HG02610 (cell line): ENCODE results near the gene NPAS4.
A peak's percentile ranks its signal among the peaks of the same experiment; 100 is the strongest.
"Not testable (repeated sequence)": the region's sequence is repeated elsewhere in the genome, so short reads cannot be mapped to it uniquely, and the experiment has no call there.

Experiments used
- ATAC-seq: cut with Tn5 transposase; IDR thresholded peaks from one replicate; pipeline ENCODE4 v1.9.1; 2021; ENCODE audit warnings: mild to moderate bottlenecking, moderate library complexity; ENCODE audit not compliant: unreplicated experiment

Gene NPAS4

DNA sequence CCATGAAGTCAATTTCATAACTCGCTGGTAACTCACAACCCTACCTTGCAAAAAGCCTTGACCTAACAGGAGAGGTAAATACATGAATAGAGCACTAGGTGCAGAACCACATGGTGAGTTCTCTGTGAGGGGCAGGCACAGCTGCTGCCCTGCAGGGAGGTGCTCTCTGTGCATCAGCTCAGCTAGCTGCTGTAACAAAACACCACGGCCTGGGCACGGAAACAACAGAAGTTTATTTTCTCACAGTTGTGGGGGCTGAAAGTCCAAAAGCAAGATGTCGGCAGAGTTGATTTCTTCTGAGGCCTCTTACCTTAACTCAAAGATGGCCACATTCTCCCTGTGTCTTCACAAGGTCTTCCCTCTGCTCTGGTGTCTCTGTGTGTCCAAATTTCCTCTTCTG, 30.8 kb downstream of the NPAS4 start:
- no peak for ATAC-seq

DNA sequence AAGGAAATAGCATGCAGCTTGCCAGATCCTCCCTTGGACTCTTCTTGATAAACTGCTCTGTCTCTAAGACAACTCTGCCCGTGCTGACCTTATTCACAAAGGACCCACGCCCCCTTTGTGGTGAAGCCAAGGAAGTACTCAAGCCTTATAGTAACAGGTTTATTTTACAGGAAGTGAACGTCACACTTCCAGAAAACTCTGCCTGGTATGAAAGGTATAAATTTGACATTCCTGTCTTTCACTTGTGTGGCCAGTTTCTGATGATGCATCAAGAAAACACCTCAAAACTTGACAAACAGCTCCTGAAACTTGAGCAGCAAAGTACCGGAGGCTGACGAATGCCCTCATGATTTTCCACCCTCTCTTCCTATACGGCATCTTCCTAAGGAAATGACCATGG, 33.4 kb downstream of the NPAS4 start:
- ATAC-seq: no peak

GRCh38 chr11:66454828-66455227, 34.0 kb downstream of the NPAS4 start:
- no peak for ATAC-seq

DNA sequence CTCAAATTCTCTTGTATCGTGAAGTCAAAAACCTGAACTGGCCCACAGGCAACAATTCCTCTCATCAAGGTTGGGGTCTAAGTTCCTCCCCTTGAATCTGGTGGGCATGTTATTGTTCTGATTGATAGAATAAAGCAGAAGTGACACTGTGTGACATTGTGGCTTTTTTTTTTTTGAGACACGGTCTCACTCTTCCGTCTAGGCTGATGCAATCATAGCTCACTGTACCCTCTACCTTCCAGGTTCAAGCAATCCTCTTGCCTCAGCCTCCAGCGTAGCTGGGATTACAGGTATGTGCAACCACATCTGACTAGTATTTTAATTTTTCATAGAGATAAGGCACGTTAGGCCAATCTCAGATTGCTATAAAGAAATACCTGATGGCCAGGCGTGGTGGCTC, 37.0 kb downstream of the NPAS4 start:
- no peak for ATAC-seq

- ATAC-seq: no peak
Measured at GRCh38 chr11:66459138-66459778, 38.4 kb downstream of the NPAS4 start.

DNA sequence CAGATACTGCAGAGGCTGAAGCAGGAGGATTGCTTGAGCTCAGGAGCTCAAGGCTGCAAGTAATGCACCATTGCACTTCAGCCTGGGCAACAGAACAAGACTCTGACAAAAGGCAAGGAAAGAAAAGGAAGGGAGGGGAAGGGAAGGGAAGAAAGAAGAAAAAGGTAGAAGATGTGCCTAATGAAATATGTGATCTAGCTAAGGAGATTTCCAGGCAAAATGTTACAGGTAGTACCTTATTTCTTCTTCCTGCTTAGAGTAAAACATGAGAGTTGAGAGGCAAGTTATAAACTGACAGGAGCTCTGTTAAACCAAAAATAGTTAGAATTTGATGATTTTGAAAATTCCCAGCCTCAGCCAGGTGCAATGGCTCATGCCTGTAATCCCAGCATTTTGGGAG, 41.2 kb downstream of the NPAS4 start:
- ATAC-seq: no peak

DNA sequence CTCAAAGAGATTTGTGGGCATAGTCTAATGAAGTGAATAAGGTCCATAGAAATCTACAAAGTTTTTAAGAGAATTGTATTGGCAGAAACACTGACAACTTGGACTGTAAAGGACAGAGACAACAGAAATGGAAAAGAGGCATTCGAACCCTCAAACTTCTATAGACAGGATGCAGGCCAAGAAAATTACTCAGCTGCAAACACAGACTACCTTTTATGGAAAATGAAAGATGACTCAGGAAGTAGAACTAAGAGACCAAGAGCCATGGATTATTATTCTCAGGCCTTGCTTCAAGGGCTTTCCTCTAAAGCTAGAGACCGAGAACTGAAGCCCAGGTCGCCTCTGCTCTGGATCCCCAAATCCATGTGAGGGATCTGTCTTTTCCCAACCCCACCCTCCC, 42.1 kb downstream of the NPAS4 start:
- ATAC-seq: no peak

DNA sequence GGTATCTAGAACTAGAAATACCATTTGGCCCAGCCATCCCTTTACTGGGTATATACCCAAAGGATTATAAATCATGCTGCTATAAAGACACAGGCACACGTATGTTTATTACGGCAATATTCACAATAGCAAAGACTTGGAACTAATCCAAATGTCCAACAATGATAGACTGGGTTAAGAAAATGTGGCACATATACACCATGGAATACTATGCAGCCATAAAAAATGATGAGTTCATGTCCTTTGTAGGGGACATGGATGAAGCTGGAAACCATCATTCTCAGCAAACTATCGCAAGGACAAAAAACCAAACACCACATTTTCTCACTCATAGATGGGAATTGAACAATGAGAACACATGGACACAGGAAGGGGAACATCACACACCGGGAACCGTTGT, 43.3 kb downstream of the NPAS4 start:
- not testable (repeated sequence) for ATAC-seq

DNA sequence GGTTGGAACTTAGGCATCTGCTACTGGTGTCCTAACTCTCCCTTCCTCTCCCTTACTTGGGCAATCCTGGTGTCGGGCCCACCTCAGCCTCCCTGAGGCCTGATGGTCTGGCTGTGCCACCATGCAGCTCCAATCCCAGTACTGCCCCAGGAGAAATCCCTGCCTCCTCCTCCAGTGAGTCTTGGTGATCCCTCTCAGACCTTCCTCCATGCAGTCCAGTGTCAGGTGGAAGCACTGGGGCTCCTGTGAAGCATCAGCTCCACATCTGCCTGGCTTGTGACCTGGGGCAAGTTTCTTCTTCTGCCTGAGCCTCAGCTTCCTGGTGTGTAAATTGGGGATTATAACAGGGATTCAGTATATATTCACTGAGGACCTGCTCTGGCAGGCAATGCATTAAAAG, 44.1 kb downstream of the NPAS4 start:
- ATAC-seq: no peak

- no peak for ATAC-seq
Measured at GRCh38 chr11:66465373-66466224, 44.8 kb downstream of the NPAS4 start.

DNA sequence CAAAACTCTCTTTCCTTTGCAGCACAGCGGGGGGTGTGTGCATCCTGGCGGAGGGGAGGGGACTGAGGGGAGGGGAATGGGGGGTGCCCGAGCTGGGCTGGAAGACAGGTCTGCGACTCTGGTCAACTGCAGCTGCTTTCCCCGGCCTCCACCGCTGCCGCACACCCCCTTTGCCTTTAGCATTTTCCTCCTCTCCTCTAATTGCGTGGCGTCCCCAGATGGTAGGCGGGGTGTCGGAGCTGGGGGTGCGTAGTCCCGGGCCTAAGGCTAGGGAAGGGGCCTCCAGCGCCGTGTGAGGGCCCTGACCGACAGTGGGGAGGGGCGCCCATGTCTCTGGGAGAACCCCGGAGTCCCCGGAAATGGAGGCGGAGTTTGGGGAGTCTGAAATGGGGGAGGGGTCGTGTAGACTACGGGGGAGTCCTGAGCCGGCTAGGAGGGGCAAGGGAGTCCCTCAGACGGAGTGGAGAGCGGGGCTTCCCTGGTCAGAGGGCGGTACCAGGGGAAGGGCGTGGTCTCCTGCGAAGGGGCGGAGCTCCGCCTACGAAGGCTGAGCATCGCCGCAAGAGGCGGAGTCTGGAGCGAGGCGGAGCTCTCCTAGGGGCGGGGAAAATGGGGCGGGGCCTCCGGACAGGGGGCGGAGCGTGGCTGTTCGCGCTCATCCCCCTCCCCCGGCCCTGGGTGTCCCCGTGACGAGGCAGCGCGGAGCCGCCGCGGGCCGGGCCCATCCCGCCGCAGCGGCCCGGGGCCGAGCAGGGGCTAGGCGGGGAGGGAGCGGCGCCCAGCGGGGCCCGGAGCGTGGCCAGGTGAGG, 45.6 kb downstream of the NPAS4 start, which contains the start of gene PELI3:
Gene PELI3, plus strand, starts transcription at position 681 of the 809 bp plus-strand sequence. CDS start 1,224 bp downstream, outside the sequence.
- ATAC-seq: peak; percentile 79

GRCh38 chr11:66467034-66467659, 46.3 kb downstream of the NPAS4 start:
- peak; percentile 29 for ATAC-seq

- ATAC-seq: no peak
Measured at GRCh38 chr11:66467756-66468155, 46.9 kb downstream of the NPAS4 start.

GRCh38 chr11:66468691-66469090, 47.9 kb downstream of the NPAS4 start:
- ATAC-seq: no peak

DNA sequence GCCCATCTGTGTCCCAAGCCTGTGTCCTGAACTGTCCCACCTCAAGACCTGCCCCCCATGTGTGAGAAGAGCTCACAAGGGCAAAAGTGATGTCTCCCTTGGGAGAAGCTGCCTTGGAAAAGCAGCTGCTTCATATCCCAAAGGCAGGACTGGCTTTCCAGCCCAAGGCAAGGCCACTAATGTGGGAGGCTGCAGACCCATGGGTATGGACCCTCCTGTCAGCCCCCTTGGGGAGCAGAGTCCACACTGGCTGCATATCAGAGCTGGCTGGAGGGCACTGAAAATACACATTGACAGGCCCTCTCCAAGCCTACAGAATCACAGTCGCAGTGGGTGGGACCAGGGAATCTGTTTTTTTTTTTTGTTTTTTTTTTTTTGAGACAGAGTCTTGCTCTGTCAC, 48.6 kb downstream of the NPAS4 start:
- no peak for ATAC-seq

DNA sequence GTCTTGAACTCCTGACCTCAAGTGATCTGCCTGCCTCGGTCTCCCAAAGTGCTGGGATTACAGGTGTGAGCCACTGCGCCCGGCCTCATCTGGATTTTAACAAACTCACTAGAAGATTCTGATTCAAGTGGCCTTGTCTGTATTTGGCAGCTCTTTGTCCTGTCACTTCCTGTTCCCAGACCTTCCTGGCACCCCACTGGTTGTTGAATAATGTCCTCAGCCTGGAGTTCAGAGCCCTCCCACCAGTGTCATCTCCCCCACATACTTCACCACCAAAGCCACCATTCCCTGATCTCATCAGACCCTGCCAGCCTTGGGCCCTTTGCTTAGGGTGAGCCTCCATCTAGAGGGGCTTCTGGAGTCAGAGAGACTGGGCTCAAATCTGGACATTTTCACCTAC, 49.2 kb downstream of the NPAS4 start:
- ATAC-seq: no peak

DNA sequence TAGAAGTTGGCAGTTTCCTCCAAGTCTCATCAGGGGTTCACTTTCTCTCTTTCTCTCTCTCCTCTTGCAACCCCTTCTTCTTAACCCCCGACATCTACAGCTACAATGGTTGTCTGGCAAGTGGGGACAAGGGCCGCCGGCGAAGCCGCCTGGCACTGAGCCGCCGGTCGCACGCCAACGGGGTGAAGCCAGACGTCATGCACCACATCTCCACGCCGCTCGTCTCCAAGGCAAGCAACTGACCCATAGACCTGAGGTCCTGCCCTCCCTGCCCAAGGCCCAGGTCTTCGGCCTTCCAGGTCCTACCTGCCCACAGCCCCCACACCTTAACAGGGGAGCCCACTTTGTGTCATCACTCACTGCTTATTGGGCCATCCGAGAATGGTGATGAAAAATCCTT, 50.3 kb downstream of the NPAS4 start:
- no peak for ATAC-seq

DNA sequence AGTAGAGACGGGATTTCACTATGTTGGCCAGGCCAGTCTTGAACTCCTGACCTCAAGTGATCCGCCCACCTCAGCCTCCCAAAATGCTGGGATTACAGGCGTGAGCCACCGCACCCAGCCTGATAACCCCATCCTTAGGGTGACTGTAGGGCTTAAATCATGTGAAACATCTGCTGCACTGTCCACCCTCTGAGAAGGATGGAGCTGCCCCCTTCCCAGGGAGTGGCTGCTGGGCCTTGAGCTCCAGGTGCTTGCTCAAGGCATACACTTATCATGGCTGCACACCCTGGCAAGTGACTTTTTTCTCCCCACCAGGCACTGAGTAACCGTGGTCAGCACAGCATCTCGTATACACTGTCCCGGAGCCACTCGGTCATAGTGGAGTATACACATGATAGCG, 51.2 kb downstream of the NPAS4 start:
- no peak for ATAC-seq

DNA sequence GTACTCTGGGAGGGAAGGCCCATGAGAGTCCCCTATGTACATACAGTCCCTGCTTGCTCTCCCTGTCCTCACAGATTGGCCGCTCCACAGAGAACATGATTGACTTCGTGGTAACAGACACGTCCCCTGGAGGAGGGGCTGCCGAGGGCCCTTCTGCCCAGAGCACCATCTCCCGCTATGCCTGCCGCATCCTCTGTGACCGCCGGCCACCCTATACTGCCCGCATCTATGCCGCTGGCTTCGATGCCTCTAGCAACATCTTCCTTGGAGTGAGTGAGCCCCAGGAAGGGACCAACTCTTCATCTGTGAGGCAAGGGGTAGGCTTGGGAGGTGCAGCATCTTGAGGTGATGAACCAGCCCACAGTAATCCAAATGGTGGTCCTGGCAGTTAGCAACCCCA, 52.3 kb downstream of the NPAS4 start:
- ATAC-seq: no peak

- ATAC-seq: no peak
Measured at GRCh38 chr11:66473608-66474515, 53.0 kb downstream of the NPAS4 start.
